H9 (cell line): Measurements from ENCODE around the gene MTNR1A. TPM values are rescaled to one million over a fixed set of nuclear protein-coding genes. Genes with fewer than 3 reads are reported as not detected.
A peak's percentile ranks its signal among the peaks of the same experiment; 100 is the strongest.

Experiments used
- DNase-seq: peaks from one replicate; pipeline ENCODE4 v3.0.0-alpha.2; 2017
- H2AFZ ChIP-seq: one replicate; pipeline ENCODE4 v1.6.1; 2013; ENCODE audit warnings: mild to moderate bottlenecking, low read length, control low read depth, moderate library complexity
- H2AK5ac ChIP-seq: 2 replicates; pipeline ENCODE4 v1.6.1; 2013; ENCODE audit warnings: low read length, control low read depth, mixed read lengths; ENCODE audit not compliant: insufficient read length
- H2BK120ac ChIP-seq: one replicate; pipeline ENCODE4 v1.6.1; 2013; ENCODE audit warnings: low read depth, mild to moderate bottlenecking, low read length, control low read depth, inconsistent platforms; ENCODE audit not compliant: poor library complexity, severe bottlenecking
- H2BK12ac ChIP-seq: 2 replicates; pipeline ENCODE4 v1.6.1; 2013; ENCODE audit warnings: low read length, control low read depth, mixed read lengths, low read depth; ENCODE audit not compliant: insufficient read length
- H2BK15ac ChIP-seq: 2 replicates; pipeline ENCODE4 v1.6.1; 2013; ENCODE audit warnings: low read depth, low read length, control low read depth
- H2BK20ac ChIP-seq: one replicate; pipeline ENCODE4 v1.6.1; 2013; ENCODE audit warnings: low read depth, mild to moderate bottlenecking, low read length, control low read depth, inconsistent platforms; ENCODE audit not compliant: poor library complexity, severe bottlenecking
- H2BK5ac ChIP-seq: 2 replicates; pipeline ENCODE4 v1.6.1; 2013; ENCODE audit warnings: low read length, control low read depth, mixed read lengths; ENCODE audit not compliant: insufficient read length
- H3K14ac ChIP-seq: 2 replicates; pipeline ENCODE4 v1.6.1; 2013; ENCODE audit warnings: low read length, control low read depth; ENCODE audit not compliant: insufficient read depth
- H3K18ac ChIP-seq: 2 replicates; pipeline ENCODE4 v1.6.1; 2013; ENCODE audit warnings: low read depth, mild to moderate bottlenecking, mixed read lengths, low read length, control low read depth; ENCODE audit not compliant: insufficient read length
- H3K23ac ChIP-seq: 2 replicates; pipeline ENCODE4 v1.6.1; 2013; ENCODE audit warnings: low read length, control low read depth, mixed read lengths, low read depth; ENCODE audit not compliant: insufficient read length
- H3K23me2 ChIP-seq: 2 replicates; pipeline ENCODE4 v1.6.1; 2013; ENCODE audit warnings: low read depth, mild to moderate bottlenecking, mixed read lengths, low read length, control low read depth; ENCODE audit not compliant: insufficient read length, poor library complexity, severe bottlenecking
- H3K27ac ChIP-seq: 2 replicates; pipeline ENCODE4 v1.5.1; 2013; ENCODE audit warnings: low read length, control low read depth, mixed read lengths, low read depth; ENCODE audit not compliant: insufficient read length
- H3K27me3 ChIP-seq: 2 replicates; pipeline ENCODE4 v1.6.1; 2013; ENCODE audit warnings: low read length, control low read depth, inconsistent platforms; ENCODE audit not compliant: insufficient read depth
- H3K4ac ChIP-seq: 2 replicates; pipeline ENCODE4 v1.6.1; 2013; ENCODE audit warnings: low read depth, mild to moderate bottlenecking, control low read depth, inconsistent platforms, low read length, moderate library complexity
- H3K4me1 ChIP-seq: 2 replicates; pipeline ENCODE4 v1.6.1; 2013; ENCODE audit warnings: low read length, control low read depth, inconsistent platforms; ENCODE audit not compliant: insufficient read depth
- H3K4me2 ChIP-seq: 2 replicates; pipeline ENCODE4 v1.6.1; 2013; ENCODE audit warnings: low read length, control low read depth, mixed read lengths; ENCODE audit not compliant: insufficient read length, insufficient read depth
- H3K56ac ChIP-seq: 2 replicates; pipeline ENCODE4 v1.6.1; 2013; ENCODE audit warnings: low read depth, mild to moderate bottlenecking, mixed read lengths, low read length, control low read depth; ENCODE audit not compliant: insufficient read length
- H3K79me1 ChIP-seq: 2 replicates; pipeline ENCODE4 v1.6.1; 2013; ENCODE audit warnings: low read depth, mild to moderate bottlenecking, moderate library complexity, low read length, control low read depth, inconsistent platforms; ENCODE audit not compliant: insufficient read depth, poor library complexity, severe bottlenecking
- H3K79me2 ChIP-seq: 2 replicates; pipeline ENCODE4 v1.6.1; 2013; ENCODE audit warnings: low read length, control low read depth, inconsistent platforms; ENCODE audit not compliant: insufficient read depth
- H3K9ac ChIP-seq: 2 replicates; pipeline ENCODE4 v1.6.1; 2013; ENCODE audit warnings: low read length, control low read depth, mixed read lengths; ENCODE audit not compliant: insufficient read length; ENCODE audit errors: extremely low read depth
- H3K9me3 ChIP-seq: one replicate; pipeline ENCODE4 v1.6.1; 2013; ENCODE audit warnings: low read depth, low read length, inconsistent platforms; ENCODE audit not compliant: control insufficient read depth
- H3T11ph ChIP-seq: one replicate; pipeline ENCODE4 v1.6.1; 2013; ENCODE audit warnings: mild to moderate bottlenecking, low read length, control low read depth, inconsistent platforms
- H4K20me1 ChIP-seq: one replicate; pipeline ENCODE4 v1.6.1; 2013; ENCODE audit not compliant: control insufficient read depth, insufficient read length, insufficient read depth
- H4K5ac ChIP-seq: 2 replicates; pipeline ENCODE4 v1.6.1; 2013; ENCODE audit warnings: low read depth, mild to moderate bottlenecking, mixed read lengths, low read length, control low read depth; ENCODE audit not compliant: insufficient read length
- H4K8ac ChIP-seq: replicated peaks from 2 replicates; pipeline ENCODE4 v1.6.1; 2013; ENCODE audit warnings: low read length, control low read depth, mixed read lengths, low read depth; ENCODE audit not compliant: insufficient read length
- H4K91ac ChIP-seq: 2 replicates; pipeline ENCODE4 v1.6.1; 2013; ENCODE audit warnings: low read depth, mild to moderate bottlenecking, moderate library complexity, mixed read lengths, low read length, control low read depth; ENCODE audit not compliant: insufficient read length
- H3K27ac Mint-ChIP-seq, 3 experiments: 2 replicates in 2 of 3; 3 replicates in 1 of 3; pipeline ENCODE4 v1.8.0; 2020 to 2021; ENCODE audit warnings: mixed read lengths in 3 of 3, mild to moderate bottlenecking in 1 of 3, moderate library complexity in 1 of 3
- H3K27me3 Mint-ChIP-seq: 2 replicates; pipeline ENCODE4 v1.8.0; 2021; ENCODE audit warnings: low read depth, mild to moderate bottlenecking, moderate library complexity, mixed read lengths
- H3K36me3 Mint-ChIP-seq, 3 experiments: 2 replicates in 2 of 3; 3 replicates in 1 of 3; pipeline ENCODE4 v1.8.0; 2020 to 2021; ENCODE audit warnings: low read depth in 3 of 3, mixed read lengths in 3 of 3; ENCODE audit not compliant: insufficient read depth in 1 of 3
- H3K4me1 Mint-ChIP-seq, 2 experiments: 2 replicates each; pipeline ENCODE4 v1.8.0; 2020; ENCODE audit warnings: mixed read lengths in 2 of 2
- H3K4me3 Mint-ChIP-seq, 2 experiments: 2 replicates in 1 of 2; 3 replicates in 1 of 2; pipeline ENCODE4 v1.8.0; 2020 to 2021; ENCODE audit warnings: mild to moderate bottlenecking in 2 of 2, mixed read lengths in 2 of 2, moderate library complexity in 1 of 2
- H3K9me3 Mint-ChIP-seq, 2 experiments: 2 replicates in 1 of 2; 3 replicates in 1 of 2; pipeline ENCODE4 v1.8.0; 2020; ENCODE audit warnings: mild to moderate bottlenecking in 2 of 2, mixed read lengths in 2 of 2, moderate library complexity in 1 of 2
- WGBS: extraction: QIAGEN DNeasy Blood & Tissue Kit; methylation state at CpG from one replicate; pipeline ENCODE4 v1.1.7; 2013; ENCODE audit warnings: missing lambda C conversion rate, low lambda C conversion rate, mixed read lengths; ENCODE audit not compliant: insufficient read length; ENCODE audit errors: extremely low coverage; 5-methylcytosine and 5-hydroxymethylcytosine counted together
- total RNA-seq: library from RNA; stranded (reverse); gene quantifications from 2 replicates; pipeline ENCODE4 v1.2.1, GENCODE V29; 2021
- TF ChIP-seq, protein P1 (sequence below): fragments of 200-600 bp; sonication (generic); conservative IDR thresholded peaks from 3 replicates; pipeline ENCODE4 v1.8.0; 2021; ENCODE audit warnings: antibody characterized with exemption, mild to moderate bottlenecking

The MTNR1A gene
- total RNA-seq, 1 experiment from 2014 or later: 0.57 TPM

DNA sequence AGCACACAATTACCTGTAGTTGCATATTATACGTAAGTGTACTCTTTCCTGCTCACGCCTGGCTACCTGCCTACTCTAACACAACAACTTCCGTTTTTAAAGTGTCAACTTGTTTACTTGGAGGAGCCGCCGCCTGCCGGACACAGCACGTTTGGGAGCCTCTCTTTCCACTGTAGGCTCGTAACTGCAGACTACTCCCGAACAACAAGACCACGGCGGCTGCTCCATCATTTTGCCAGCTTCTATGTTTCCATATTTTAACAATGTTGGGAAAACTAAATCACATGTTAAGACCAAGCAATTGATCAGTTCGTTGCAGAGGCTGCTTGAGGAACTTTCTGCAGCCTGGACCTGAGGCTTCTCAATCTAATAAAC is 841 bp downstream of the MTNR1A start:
- no peak overlapping the region for H3K23ac ChIP-seq
- H3K23me2 ChIP-seq: peaks cover 8% of the 10 kb centered on the region
- peak overlapping the region; percentile 35 for H2AFZ ChIP-seq
- no peak overlapping the region for H2BK120ac ChIP-seq
- peak; percentile 78 for DNase-seq
- no peak overlapping the region for H3K9ac ChIP-seq
- no peak overlapping the region for H4K91ac ChIP-seq
- peaks cover 6 to 14% of the 10 kb centered on the region in 2 experiments for H3K4me1 Mint-ChIP-seq
- no peak overlapping the region for H3K14ac ChIP-seq
- H4K5ac ChIP-seq: no peak overlapping the region
- H3K18ac ChIP-seq: no peak overlapping the region
- WGBS: no CpG with 5 or more reads among the region's 12 CpGs
- H3K4ac ChIP-seq: no peak overlapping the region
- no peak overlapping the region for H2BK20ac ChIP-seq
- H4K20me1 ChIP-seq: no peaks in the 10 kb centered on the region
- H4K8ac ChIP-seq: no peak overlapping the region
- H3K9me3 Mint-ChIP-seq: no peaks in the 10 kb centered on the region
- H3K27ac Mint-ChIP-seq: no peak overlapping the region; a peak in 1 of 7 replicates
- TF ChIP-seq, protein P1, sequence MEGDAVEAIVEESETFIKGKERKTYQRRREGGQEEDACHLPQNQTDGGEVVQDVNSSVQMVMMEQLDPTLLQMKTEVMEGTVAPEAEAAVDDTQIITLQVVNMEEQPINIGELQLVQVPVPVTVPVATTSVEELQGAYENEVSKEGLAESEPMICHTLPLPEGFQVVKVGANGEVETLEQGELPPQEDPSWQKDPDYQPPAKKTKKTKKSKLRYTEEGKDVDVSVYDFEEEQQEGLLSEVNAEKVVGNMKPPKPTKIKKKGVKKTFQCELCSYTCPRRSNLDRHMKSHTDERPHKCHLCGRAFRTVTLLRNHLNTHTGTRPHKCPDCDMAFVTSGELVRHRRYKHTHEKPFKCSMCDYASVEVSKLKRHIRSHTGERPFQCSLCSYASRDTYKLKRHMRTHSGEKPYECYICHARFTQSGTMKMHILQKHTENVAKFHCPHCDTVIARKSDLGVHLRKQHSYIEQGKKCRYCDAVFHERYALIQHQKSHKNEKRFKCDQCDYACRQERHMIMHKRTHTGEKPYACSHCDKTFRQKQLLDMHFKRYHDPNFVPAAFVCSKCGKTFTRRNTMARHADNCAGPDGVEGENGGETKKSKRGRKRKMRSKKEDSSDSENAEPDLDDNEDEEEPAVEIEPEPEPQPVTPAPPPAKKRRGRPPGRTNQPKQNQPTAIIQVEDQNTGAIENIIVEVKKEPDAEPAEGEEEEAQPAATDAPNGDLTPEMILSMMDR: peak; percentile 53
- H3K79me1 ChIP-seq: no peaks in the 10 kb centered on the region
- no peak overlapping the region for H2AK5ac ChIP-seq
- H3K27ac ChIP-seq: no peak overlapping the region
- no peak overlapping the region for H2BK15ac ChIP-seq
- H2BK5ac ChIP-seq: no peak overlapping the region
- no peaks in the 10 kb centered on the region for H3K79me2 ChIP-seq
- no peak overlapping the region for H2BK12ac ChIP-seq
- no peak overlapping the region for H3T11ph ChIP-seq
- H3K9me3 ChIP-seq: no peaks in the 10 kb centered on the region
- no peak overlapping the region for H3K56ac ChIP-seq
- peaks cover 27% of the 10 kb centered on the region for H3K27me3 Mint-ChIP-seq
- no peaks in the 10 kb centered on the region for H3K4me1 ChIP-seq
- H3K4me3 Mint-ChIP-seq: peak overlapping the region; percentile 71 to 85
- H3K4me2 ChIP-seq: peak overlapping the region; percentile 72
- H3K27me3 ChIP-seq: no peaks in the 10 kb centered on the region; the same call in 1 of the 2 replicates
- H3K36me3 Mint-ChIP-seq: no peaks in the 10 kb centered on the region
